Measurements from ENCODE around the gene TMEM52B. TPM values are rescaled to one million over a fixed set of nuclear protein-coding genes. Genes with fewer than 3 reads are reported as not detected.
A peak's percentile ranks its signal among the peaks of the same experiment; 100 is the strongest.

The TMEM52B gene
- total RNA-seq, 1 experiment from 2014 or later: not detected

DNA sequence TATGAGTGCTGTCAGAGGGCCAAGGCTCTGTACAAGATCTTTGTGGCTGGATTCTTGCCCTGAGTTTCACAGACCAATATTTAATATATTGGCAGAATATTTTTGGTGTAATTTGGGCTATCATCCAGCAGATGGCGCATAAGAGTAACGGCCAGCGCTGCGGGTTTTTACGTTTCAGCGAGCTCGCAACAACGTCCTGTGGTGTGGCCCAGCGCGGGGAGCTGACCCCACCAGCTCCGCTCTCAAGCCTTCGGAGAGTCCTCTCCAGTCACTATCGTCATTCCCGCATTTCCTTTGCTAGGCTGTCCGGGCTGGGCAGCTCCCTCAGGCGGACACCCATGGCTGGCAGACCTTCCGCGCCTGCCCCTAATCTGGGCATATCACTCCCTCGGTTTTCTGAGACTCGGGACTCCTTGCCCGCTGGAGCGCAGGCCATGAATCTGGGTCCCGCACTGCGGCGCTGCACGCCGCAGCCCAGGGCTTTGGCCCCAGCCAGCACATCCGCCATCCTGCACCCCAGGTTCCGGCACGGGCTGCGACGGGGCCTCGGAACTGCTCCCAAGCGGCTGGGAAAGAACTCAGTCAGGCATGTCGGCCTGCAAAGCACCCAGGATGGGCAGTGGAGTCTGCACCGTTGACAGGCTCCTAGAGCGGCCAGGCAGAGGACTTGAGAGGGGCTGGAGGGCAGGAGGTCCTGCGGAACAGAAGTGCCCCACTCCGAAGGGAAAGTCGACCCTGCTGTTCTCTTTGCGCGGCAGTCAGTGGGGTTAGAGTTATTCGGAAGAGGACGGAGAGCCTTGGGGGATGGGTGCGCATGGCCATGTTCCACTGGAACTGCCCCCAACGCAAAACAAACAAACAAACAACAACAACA is 25.3 kb upstream of the TMEM52B start:
- Histone ChIP-seq H3K27ac (ENCODE audit: low read length) (peak overlapping the region; percentile 70), H3K36me3 (ENCODE audit: control insufficient read depth, insufficient read depth, low read length) (no peaks in the 10 kb centered on the region), H3K4me3 (ENCODE audit: low read depth in 2 of 2, low read length in 2 of 2) (peak overlapping the region; percentile 53 to 66), H3K27me3 (ENCODE audit: control insufficient read depth, insufficient read depth, low read length) (no peaks in the 10 kb centered on the region), H3K9me3 (ENCODE audit: control insufficient read depth, insufficient read depth, low read depth, low read length) (no peaks in the 10 kb centered on the region), H3K4me1 (ENCODE audit: control insufficient read depth, insufficient read depth, low read length) (peaks cover 5% of the 10 kb centered on the region; the same call in 1 of the 2 replicates)
- DNase-seq (ENCODE audit: low read depth, low spot score) (no peak), ATAC-seq (peak; percentile 93)
- POLR2A ChIA-PET: no interaction called here
- CTCF ChIA-PET: interaction anchor here (0.6 to 2.2 kb wide), 6 partner anchors 10 to 74 kb away, joined by 3 to 7 read pairs (median 4); partner anchors contain the start of gene OLR1
- in situ Hi-C loops (cut with HindIII; ENCODE audit: low pct_unique_long_range_greater_than_20kb, low sequenced_read_pairs) (no loop called here), intact Hi-C loops (cut with micrococcal nuclease; ENCODE audit: unreplicated experiment) (loop anchor here (1.0 kb wide), 1 partner anchor 37 kb away; no protein-coding TSS in a partner anchor)
- no peak for TF ChIP-seq TCF7L2 (IDR thresholded peaks at IDR 0.05; ENCODE audit: low read depth, low read length)
- TF ChIP-seq SIN3A (IDR thresholded peaks at IDR 0.05; ENCODE audit: borderline replicate concordance, insufficient read depth, low read depth, low read length): no peak
- TF ChIP-seq POLR2AphosphoS5 (IDR thresholded peaks at IDR 0.05; ENCODE audit: low read depth, low read length): no peak
- TF ChIP-seq, protein P1, sequence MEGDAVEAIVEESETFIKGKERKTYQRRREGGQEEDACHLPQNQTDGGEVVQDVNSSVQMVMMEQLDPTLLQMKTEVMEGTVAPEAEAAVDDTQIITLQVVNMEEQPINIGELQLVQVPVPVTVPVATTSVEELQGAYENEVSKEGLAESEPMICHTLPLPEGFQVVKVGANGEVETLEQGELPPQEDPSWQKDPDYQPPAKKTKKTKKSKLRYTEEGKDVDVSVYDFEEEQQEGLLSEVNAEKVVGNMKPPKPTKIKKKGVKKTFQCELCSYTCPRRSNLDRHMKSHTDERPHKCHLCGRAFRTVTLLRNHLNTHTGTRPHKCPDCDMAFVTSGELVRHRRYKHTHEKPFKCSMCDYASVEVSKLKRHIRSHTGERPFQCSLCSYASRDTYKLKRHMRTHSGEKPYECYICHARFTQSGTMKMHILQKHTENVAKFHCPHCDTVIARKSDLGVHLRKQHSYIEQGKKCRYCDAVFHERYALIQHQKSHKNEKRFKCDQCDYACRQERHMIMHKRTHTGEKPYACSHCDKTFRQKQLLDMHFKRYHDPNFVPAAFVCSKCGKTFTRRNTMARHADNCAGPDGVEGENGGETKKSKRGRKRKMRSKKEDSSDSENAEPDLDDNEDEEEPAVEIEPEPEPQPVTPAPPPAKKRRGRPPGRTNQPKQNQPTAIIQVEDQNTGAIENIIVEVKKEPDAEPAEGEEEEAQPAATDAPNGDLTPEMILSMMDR (IDR thresholded peaks at IDR 0.05): peak; percentile 85
- no TSS peak for BruUV-seq (replicated peaks)

DNA sequence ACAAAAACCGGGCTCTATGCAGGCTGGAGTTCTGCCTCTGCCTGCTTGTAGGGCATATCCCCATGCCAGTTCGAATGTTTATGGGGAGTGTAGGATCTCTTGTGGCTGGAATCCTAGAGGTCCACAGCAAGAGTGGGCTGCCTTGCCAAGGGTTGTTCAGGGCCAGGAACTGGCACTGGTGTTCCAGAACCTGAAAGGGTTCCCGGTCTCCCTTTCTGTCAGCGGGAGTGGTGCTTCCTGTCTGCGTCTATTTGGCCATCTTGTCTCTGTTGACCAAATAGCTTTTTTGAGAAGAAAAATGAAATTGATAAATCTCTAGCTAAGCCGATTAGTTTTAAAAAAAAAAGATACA is 24.7 kb upstream of the TMEM52B start:
- intact Hi-C loops (cut with micrococcal nuclease; ENCODE audit: unreplicated experiment): no loop called here
- ATAC-seq (no peak), DNase-seq (ENCODE audit: low read depth, low spot score) (no peak)
- no TSS peak for BruUV-seq (replicated peaks)
- Histone ChIP-seq H3K36me3 (ENCODE audit: control insufficient read depth, insufficient read depth, low read length) (no peaks in the 10 kb centered on the region), H3K9me3 (ENCODE audit: control insufficient read depth, insufficient read depth, low read depth, low read length) (no peaks in the 10 kb centered on the region), H3K4me3 (ENCODE audit: low read depth in 2 of 2, low read length in 2 of 2) (peak overlapping the region; percentile 53 to 66), H3K4me1 (ENCODE audit: control insufficient read depth, insufficient read depth, low read length) (peaks cover 5% of the 10 kb centered on the region; the same call in 1 of the 2 replicates), H3K27me3 (ENCODE audit: control insufficient read depth, insufficient read depth, low read length) (no peaks in the 10 kb centered on the region), H3K27ac (ENCODE audit: low read length) (peak overlapping the region; percentile 70)
- ChIA-PET POLR2A (no interaction called here), CTCF (interaction anchor here (0.7 to 0.8 kb wide), 2 partner anchors 36 to 45 kb away, joined by 3 to 4 read pairs; no protein-coding TSS in a partner anchor)
- in situ Hi-C loops (cut with HindIII; ENCODE audit: low pct_unique_long_range_greater_than_20kb, low sequenced_read_pairs): no loop called here
- TF ChIP-seq TCF7L2 (IDR thresholded peaks at IDR 0.05; ENCODE audit: low read depth, low read length): no peak
- no peak for TF ChIP-seq POLR2AphosphoS5 (IDR thresholded peaks at IDR 0.05; ENCODE audit: low read depth, low read length)
- TF ChIP-seq, protein P1 (IDR thresholded peaks at IDR 0.05): no peak
- TF ChIP-seq SIN3A (IDR thresholded peaks at IDR 0.05; ENCODE audit: borderline replicate concordance, insufficient read depth, low read depth, low read length): no peak
- TF ChIP-seq, protein P2, sequence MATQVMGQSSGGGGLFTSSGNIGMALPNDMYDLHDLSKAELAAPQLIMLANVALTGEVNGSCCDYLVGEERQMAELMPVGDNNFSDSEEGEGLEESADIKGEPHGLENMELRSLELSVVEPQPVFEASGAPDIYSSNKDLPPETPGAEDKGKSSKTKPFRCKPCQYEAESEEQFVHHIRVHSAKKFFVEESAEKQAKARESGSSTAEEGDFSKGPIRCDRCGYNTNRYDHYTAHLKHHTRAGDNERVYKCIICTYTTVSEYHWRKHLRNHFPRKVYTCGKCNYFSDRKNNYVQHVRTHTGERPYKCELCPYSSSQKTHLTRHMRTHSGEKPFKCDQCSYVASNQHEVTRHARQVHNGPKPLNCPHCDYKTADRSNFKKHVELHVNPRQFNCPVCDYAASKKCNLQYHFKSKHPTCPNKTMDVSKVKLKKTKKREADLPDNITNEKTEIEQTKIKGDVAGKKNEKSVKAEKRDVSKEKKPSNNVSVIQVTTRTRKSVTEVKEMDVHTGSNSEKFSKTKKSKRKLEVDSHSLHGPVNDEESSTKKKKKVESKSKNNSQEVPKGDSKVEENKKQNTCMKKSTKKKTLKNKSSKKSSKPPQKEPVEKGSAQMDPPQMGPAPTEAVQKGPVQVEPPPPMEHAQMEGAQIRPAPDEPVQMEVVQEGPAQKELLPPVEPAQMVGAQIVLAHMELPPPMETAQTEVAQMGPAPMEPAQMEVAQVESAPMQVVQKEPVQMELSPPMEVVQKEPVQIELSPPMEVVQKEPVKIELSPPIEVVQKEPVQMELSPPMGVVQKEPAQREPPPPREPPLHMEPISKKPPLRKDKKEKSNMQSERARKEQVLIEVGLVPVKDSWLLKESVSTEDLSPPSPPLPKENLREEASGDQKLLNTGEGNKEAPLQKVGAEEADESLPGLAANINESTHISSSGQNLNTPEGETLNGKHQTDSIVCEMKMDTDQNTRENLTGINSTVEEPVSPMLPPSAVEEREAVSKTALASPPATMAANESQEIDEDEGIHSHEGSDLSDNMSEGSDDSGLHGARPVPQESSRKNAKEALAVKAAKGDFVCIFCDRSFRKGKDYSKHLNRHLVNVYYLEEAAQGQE (IDR thresholded peaks at IDR 0.05; ENCODE audit: insufficient read depth in 1 of 2, low read depth in 2 of 2, low read length in 1 of 2): no peak
